NCI-H69 (cell line): ENCODE results near the gene ZNF20.
"Not testable (repeated sequence)": the region's sequence is repeated elsewhere in the genome, so short reads cannot be mapped to it uniquely, and the experiment has no call there.

Source experiments
- DNase-seq: peaks from one replicate; lab custom pipeline; 2025; lab: John Stamatoyannopoulos, UW

Gene ZNF20

GRCh38 chr19:12112701-12113100, 27.4 kb downstream of the ZNF20 start:
- no peak for DNase-seq

- DNase-seq: no peak
Observed at GRCh38 chr19:12111943-12112637, 28.1 kb downstream of the ZNF20 start.

GRCh38 chr19:12111176-12111575, 29.0 kb downstream of the ZNF20 start:
- DNase-seq: no peak

- DNase-seq: not testable (repeated sequence)
Observed at GRCh38 chr19:12103909-12104308, 36.2 kb downstream of the ZNF20 start.

GRCh38 chr19:12098040-12098439, 42.1 kb downstream of the ZNF20 start:
- DNase-seq: no peak

GRCh38 chr19:12095111-12095790, 44.9 kb downstream of the ZNF20 start:
- no peak for DNase-seq

- no peak for DNase-seq
Observed at GRCh38 chr19:12093777-12094176, 46.4 kb downstream of the ZNF20 start.

GRCh38 chr19:12092956-12093355, 47.2 kb downstream of the ZNF20 start:
- no peak for DNase-seq

GRCh38 chr19:12092065-12092867, 47.9 kb downstream of the ZNF20 start:
- DNase-seq: peak; percentile 44

GRCh38 chr19:12090807-12091206, 49.3 kb downstream of the ZNF20 start:
- DNase-seq: peak; percentile 68

- DNase-seq: no peak
Observed at GRCh38 chr19:12085074-12085818, 54.9 kb downstream of the ZNF20 start.

- DNase-seq: not testable (repeated sequence)
Observed at GRCh38 chr19:12083336-12083735, 56.8 kb downstream of the ZNF20 start.
